ENCODE data around the gene RXRB. TPM values are rescaled to one million over a fixed set of nuclear protein-coding genes. Genes with fewer than 3 reads are reported as not detected.

Gene RXRB
- total and polyA plus RNA-seq, 2 of the 13 experiments (the other 11 are each of a cell fraction or from before 2014, with no cell fraction given): 26.7 to 55.7 TPM

DNA sequence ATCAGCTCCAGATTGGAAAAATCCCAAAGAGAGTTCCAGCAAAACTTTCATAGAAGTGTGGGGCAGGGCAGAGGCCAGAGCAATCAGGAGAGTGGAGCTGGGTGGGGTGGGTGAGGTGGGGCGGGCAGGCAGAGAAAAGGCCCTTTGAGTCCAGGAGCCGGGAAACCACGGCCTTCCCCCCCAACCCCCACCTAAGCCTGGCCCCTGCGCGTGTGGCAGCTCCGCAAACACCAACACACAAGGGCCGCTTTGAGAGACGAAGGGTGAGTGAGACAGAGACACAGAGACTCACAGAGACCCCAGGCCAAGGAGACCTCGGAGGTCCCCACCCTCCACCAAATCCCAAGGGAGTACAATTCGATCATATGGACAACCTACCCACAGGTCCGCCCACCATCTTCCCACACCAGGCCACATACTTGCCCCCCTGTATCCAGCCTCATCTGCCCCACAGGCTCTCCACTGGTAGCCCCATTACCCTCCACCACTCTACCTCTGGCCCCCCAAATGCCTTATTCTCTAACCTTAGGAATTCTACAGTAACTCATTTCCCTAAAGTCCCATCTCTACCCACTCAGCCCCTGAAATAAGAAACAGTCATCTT lies 9.9 kb downstream of the RXRB start (continued):
- TF ChIP-seq, protein P1, sequence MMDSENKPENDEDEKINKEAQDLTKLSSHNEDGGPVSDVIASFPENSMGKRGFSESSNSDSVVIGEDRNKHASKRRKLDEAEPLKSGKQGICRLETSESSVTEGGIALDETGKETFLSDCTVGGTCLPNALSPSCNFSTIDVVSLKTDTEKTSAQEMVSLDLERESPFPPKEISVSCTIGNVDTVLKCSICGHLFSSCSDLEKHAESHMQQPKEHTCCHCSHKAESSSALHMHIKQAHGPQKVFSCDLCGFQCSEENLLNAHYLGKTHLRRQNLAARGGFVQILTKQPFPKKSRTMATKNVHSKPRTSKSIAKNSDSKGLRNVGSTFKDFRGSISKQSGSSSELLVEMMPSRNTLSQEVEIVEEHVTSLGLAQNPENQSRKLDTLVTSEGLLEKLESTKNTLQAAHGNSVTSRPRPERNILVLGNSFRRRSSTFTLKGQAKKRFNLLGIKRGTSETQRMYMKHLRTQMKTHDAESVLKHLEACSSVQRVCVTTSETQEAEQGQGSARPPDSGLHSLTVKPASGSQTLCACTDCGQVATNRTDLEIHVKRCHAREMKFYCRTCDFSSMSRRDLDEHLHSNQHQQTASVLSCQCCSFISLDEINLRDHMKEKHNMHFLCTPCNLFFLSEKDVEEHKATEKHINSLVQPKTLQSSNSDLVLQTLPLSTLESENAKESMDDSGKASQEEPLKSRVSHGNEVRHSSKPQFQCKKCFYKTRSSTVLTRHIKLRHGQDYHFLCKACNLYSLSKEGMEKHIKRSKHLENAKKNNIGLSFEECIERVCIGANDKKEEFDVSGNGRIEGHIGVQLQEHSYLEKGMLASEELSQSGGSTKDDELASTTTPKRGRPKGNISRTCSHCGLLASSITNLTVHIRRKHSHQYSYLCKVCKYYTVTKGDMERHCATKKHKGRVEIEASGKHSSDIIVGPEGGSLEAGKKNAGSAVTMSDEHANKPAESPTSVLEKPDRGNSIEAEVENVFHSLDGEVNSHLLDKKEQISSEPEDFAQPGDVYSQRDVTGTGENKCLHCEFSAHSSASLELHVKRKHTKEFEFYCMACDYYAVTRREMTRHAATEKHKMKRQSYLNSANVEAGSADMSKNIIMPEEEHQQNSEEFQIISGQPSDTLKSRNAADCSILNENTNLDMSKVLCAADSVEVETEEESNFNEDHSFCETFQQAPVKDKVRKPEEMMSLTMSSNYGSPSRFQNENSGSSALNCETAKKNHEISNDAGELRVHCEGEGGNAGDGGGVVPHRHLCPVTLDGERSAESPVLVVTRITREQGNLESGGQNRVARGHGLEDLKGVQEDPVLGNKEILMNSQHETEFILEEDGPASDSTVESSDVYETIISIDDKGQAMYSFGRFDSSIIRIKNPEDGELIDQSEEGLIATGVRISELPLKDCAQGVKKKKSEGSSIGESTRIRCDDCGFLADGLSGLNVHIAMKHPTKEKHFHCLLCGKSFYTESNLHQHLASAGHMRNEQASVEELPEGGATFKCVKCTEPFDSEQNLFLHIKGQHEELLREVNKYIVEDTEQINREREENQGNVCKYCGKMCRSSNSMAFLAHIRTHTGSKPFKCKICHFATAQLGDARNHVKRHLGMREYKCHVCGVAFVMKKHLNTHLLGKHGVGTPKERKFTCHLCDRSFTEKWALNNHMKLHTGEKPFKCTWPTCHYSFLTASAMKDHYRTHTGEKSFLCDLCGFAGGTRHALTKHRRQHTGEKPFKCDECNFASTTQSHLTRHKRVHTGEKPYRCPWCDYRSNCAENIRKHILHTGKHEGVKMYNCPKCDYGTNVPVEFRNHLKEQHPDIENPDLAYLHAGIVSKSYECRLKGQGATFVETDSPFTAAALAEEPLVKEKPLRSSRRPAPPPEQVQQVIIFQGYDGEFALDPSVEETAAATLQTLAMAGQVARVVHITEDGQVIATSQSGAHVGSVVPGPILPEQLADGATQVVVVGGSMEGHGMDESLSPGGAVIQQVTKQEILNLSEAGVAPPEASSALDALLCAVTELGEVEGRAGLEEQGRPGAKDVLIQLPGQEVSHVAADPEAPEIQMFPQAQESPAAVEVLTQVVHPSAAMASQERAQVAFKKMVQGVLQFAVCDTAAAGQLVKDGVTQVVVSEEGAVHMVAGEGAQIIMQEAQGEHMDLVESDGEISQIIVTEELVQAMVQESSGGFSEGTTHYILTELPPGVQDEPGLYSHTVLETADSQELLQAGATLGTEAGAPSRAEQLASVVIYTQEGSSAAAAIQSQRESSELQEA (CRISPR knock-in tag; IDR thresholded peaks at IDR 0.05; ENCODE audit: not compliant biosample characterization): no peak
- TF ChIP-seq, protein P2, sequence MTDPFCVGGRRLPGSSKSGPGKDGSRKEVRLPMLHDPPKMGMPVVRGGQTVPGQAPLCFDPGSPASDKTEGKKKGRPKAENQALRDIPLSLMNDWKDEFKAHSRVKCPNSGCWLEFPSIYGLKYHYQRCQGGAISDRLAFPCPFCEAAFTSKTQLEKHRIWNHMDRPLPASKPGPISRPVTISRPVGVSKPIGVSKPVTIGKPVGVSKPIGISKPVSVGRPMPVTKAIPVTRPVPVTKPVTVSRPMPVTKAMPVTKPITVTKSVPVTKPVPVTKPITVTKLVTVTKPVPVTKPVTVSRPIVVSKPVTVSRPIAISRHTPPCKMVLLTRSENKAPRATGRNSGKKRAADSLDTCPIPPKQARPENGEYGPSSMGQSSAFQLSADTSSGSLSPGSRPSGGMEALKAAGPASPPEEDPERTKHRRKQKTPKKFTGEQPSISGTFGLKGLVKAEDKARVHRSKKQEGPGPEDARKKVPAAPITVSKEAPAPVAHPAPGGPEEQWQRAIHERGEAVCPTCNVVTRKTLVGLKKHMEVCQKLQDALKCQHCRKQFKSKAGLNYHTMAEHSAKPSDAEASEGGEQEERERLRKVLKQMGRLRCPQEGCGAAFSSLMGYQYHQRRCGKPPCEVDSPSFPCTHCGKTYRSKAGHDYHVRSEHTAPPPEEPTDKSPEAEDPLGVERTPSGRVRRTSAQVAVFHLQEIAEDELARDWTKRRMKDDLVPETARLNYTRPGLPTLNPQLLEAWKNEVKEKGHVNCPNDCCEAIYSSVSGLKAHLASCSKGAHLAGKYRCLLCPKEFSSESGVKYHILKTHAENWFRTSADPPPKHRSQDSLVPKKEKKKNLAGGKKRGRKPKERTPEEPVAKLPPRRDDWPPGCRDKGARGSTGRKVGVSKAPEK (CRISPR knock-in tag; IDR thresholded peaks at IDR 0.05; ENCODE audit: borderline replicate concordance): no peak
- TF ChIP-seq TMF1 (CRISPR knock-in tag; IDR thresholded peaks at IDR 0.05; ENCODE audit: low read depth): no peak
- no peak for TF ChIP-seq ZZZ3 (CRISPR knock-in tag; IDR thresholded peaks at IDR 0.05; ENCODE audit: borderline replicate concordance)
- no peak for TF ChIP-seq JUN (CRISPR knock-in tag; IDR thresholded peaks at IDR 0.05)
- no peak for TF ChIP-seq ZNF781 (CRISPR knock-in tag; IDR thresholded peaks at IDR 0.05; ENCODE audit: borderline replicate concordance, not compliant biosample characterization)
- no peak for TF ChIP-seq PAWR (CRISPR knock-in tag; IDR thresholded peaks at IDR 0.05; ENCODE audit: borderline replicate concordance)
- TF ChIP-seq GATAD2A (CRISPR knock-in tag; IDR thresholded peaks at IDR 0.05): peak; percentile 33; the same call in 1 of the 2 replicates
- no peak for TF ChIP-seq PCBP2 (optimal IDR thresholded peaks at IDR 0.05; ENCODE audit: low read depth, low read length, poor library complexity, severe bottlenecking)
- no peak for TF ChIP-seq MTF1 (CRISPR knock-in tag; IDR thresholded peaks at IDR 0.05)
- TF ChIP-seq ZNF768 (CRISPR knock-in tag; IDR thresholded peaks at IDR 0.05): no peak
- TF ChIP-seq RAD51 (IDR thresholded peaks at IDR 0.05; ENCODE audit: borderline replicate concordance): no peak
- TF ChIP-seq ZNF629 (CRISPR knock-in tag; conservative IDR thresholded peaks at IDR 0.05): no peak
- TF ChIP-seq FOSL2 (CRISPR knock-in tag; IDR thresholded peaks at IDR 0.05): no peak
- no peak for TF ChIP-seq ZNF549 (CRISPR knock-in tag; IDR thresholded peaks at IDR 0.05)
- TF ChIP-seq HNRNPUL1 (IDR thresholded peaks at IDR 0.05; ENCODE audit: low read depth, low read length): no peak
- TF ChIP-seq ZNF263 (CRISPR knock-in tag; IDR thresholded peaks at IDR 0.05): no peak
- no peak for TF ChIP-seq BRCA1 (CRISPR knock-in tag; IDR thresholded peaks at IDR 0.05)
- TF ChIP-seq, protein P3, sequence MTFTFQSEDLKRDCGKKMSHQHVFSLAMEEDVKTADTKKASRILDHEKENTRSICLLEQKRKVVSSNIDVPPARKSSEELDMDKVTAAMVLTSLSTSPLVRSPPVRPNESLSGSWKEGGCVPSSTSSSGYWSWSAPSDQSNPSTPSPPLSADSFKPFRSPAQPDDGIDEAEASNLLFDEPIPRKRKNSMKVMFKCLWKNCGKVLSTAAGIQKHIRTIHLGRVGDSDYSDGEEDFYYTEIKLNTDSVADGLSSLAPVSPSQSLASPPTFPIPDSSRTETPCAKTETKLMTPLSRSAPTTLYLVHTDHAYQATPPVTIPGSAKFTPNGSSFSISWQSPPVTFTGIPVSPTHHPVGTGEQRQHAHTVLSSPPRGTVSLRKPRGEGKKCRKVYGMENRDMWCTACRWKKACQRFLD (CRISPR knock-in tag; IDR thresholded peaks at IDR 0.05; ENCODE audit: borderline replicate concordance): no peak
